ENCODE results near the gene RREB1.

Gene RREB1

GRCh38 chr6:7178280-7178679 is 70.5 kb downstream of the RREB1 start:
- no peak overlapping the region for H3K27ac Mint-ChIP-seq
- H3K27me3 Mint-ChIP-seq (ENCODE audit: low read depth), result no peaks in the 10 kb centered on the region
- DNase-seq (ENCODE audit: low spot score), result no peak
- H3K4me1 Mint-ChIP-seq (ENCODE audit: low read depth), result peaks cover 2% of the 10 kb centered on the region
- no peak overlapping the region for H3K4me3 Mint-ChIP-seq
- peaks cover 35% of the 10 kb centered on the region for H3K36me3 Mint-ChIP-seq (ENCODE audit: low read depth)
- H3K9me3 Mint-ChIP-seq, result no peaks in the 10 kb centered on the region

- no peak for DNase-seq (ENCODE audit: low spot score)
- Mint-ChIP-seq H3K27ac (no peak overlapping the region), H3K4me3 (no peak overlapping the region), H3K9me3 (no peaks in the 10 kb centered on the region), H3K27me3 (ENCODE audit: low read depth) (no peaks in the 10 kb centered on the region), H3K36me3 (ENCODE audit: low read depth) (peaks cover 53% of the 10 kb centered on the region), H3K4me1 (ENCODE audit: low read depth) (no peaks in the 10 kb centered on the region)
Observed at GRCh38 chr6:7180751-7181150, 73.0 kb downstream of the RREB1 start.

GRCh38 chr6:7183707-7184106 is 75.9 kb downstream of the RREB1 start:
- Mint-ChIP-seq H3K9me3 (no peaks in the 10 kb centered on the region), H3K27me3 (ENCODE audit: low read depth) (no peaks in the 10 kb centered on the region), H3K4me3 (no peak overlapping the region), H3K27ac (no peak overlapping the region), H3K36me3 (ENCODE audit: low read depth) (peaks cover 66% of the 10 kb centered on the region), H3K4me1 (ENCODE audit: low read depth) (peaks cover 1% of the 10 kb centered on the region)
- no peak for DNase-seq (ENCODE audit: low spot score)

DNA sequence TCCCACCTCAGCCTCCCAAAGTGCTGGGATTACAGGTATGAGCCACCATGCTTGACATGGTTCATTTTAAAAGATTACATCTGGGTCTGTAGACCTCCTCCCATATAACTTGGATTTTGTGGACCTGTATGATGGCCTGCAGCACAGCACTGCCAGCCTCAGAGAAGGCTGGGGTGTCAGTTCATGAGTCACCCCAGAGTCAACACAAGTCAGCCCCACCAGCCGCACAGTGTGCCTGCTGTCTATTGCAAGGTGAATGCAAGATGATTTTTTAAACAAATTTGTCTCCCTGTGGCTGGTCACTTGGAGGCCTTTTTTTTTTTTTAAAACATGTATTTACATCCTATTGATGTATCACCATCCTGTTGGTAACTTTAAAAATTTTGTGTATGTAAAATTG is 76.7 kb downstream of the RREB1 start:
- Mint-ChIP-seq H3K36me3 (ENCODE audit: low read depth) (peaks cover 72% of the 10 kb centered on the region), H3K27ac (no peak overlapping the region)

DNA sequence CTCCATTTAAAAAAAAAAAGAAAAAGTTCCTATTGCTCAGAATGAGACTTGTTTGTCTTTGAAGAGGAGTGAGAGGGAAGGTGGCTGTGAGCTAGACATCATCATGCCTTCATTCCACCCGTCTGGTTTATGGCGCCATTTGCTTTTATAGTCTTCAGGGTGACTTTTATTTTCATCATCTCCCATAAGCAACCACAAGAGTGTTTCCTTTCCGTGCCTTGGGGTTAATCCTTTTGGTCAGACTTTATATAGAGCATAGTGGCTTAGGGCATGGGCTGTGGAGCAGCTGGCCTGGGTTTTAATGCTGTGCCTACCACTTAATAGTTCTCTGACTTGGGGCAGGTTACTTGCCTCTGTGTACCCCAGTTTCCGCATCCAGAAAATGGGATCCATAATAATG is 77.8 kb downstream of the RREB1 start:
- H3K36me3 Mint-ChIP-seq (ENCODE audit: low read depth), result peaks cover 70% of the 10 kb centered on the region
- no peak overlapping the region for H3K4me3 Mint-ChIP-seq
- H3K27ac Mint-ChIP-seq, result no peak overlapping the region
- H3K27me3 Mint-ChIP-seq (ENCODE audit: low read depth), result no peaks in the 10 kb centered on the region
- no peak for DNase-seq (ENCODE audit: low spot score)
- no peaks in the 10 kb centered on the region for H3K9me3 Mint-ChIP-seq
- peaks cover 1% of the 10 kb centered on the region for H3K4me1 Mint-ChIP-seq (ENCODE audit: low read depth)

More for the DNA sequence above, 76.7 kb downstream of the RREB1 start:
- Mint-ChIP-seq H3K9me3 (no peaks in the 10 kb centered on the region), H3K4me3 (no peak overlapping the region), H3K4me1 (ENCODE audit: low read depth) (peaks cover 1% of the 10 kb centered on the region), H3K27me3 (ENCODE audit: low read depth) (no peaks in the 10 kb centered on the region)
- no peak for DNase-seq (ENCODE audit: low spot score)

- no peak overlapping the region for H3K4me3 Mint-ChIP-seq
- DNase-seq (ENCODE audit: low spot score), result no peak
- peaks cover 69% of the 10 kb centered on the region for H3K36me3 Mint-ChIP-seq (ENCODE audit: low read depth)
- no peaks in the 10 kb centered on the region for H3K9me3 Mint-ChIP-seq
- H3K27ac Mint-ChIP-seq, result no peak overlapping the region
- peaks cover 1% of the 10 kb centered on the region for H3K4me1 Mint-ChIP-seq (ENCODE audit: low read depth)
- H3K27me3 Mint-ChIP-seq (ENCODE audit: low read depth), result no peaks in the 10 kb centered on the region
Observed at GRCh38 chr6:7188492-7188891, 80.7 kb downstream of the RREB1 start.

DNA sequence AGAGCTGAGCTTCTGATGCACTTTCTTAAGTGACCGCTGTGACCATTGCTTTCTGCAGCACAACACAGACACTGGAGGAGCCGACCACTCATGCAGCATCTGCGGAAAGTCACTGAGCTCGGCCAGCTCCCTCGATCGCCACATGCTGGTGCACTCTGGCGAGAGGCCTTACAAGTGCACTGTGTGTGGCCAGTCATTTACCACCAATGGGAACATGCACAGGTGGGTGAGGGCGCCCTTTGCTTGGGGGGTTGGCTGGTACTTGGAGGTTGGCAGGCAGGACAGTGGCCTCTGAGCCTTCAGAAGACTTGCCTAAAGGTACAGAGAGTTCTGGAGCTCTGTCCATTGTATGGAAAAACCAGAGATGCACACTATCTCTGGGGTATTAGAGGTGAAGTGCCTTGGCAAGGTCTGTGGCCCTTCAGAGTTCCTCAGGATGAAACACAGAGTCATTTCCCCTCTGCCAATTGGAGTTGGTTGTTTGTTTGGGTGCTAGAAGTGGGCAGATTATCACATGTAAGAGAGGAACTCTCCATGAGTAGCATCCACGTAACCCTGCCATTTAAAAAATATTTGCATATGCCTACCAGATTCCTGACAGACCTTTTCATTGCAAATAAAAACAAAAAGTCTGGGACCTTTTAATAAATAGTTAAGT is 81.5 kb downstream of the RREB1 start:
- Mint-ChIP-seq H3K36me3 (ENCODE audit: low read depth) (peaks cover 63% of the 10 kb centered on the region), H3K4me1 (ENCODE audit: low read depth) (peaks cover 1% of the 10 kb centered on the region), H3K9me3 (no peaks in the 10 kb centered on the region), H3K4me3 (no peak overlapping the region), H3K27me3 (ENCODE audit: low read depth) (no peaks in the 10 kb centered on the region), H3K27ac (no peak overlapping the region)
- no peak for DNase-seq (ENCODE audit: low spot score)

GRCh38 chr6:7190791-7191190 is 83.0 kb downstream of the RREB1 start:
- H3K4me1 Mint-ChIP-seq (ENCODE audit: low read depth), result peaks cover 7% of the 10 kb centered on the region
- H3K27ac Mint-ChIP-seq, result no peak overlapping the region
- H3K27me3 Mint-ChIP-seq (ENCODE audit: low read depth), result no peaks in the 10 kb centered on the region
- no peaks in the 10 kb centered on the region for H3K9me3 Mint-ChIP-seq
- no peak overlapping the region for H3K4me3 Mint-ChIP-seq
- DNase-seq (ENCODE audit: low spot score), result no peak
- H3K36me3 Mint-ChIP-seq (ENCODE audit: low read depth), result peaks cover 64% of the 10 kb centered on the region

DNA sequence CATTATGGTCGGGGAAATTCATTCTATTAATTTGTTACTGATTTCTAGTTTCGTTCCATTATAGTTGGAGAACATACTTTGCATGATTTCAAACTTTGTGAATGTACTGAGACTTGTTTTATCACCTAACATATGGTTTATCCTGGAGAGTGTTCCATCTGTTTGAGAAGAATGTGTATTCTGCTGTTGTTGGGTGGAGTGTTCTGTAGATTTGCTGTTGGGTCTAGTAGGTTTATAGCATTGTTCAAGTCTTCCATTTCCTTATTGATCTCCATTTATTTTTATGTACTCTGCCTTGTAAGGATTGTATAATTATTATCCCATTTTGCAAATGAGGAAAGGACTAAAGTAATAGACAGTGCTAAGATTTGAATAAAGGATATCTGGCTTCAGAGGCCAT is 85.4 kb downstream of the RREB1 start:
- Mint-ChIP-seq H3K27me3 (ENCODE audit: low read depth) (no peaks in the 10 kb centered on the region), H3K27ac (no peak overlapping the region), H3K4me3 (no peak overlapping the region), H3K4me1 (ENCODE audit: low read depth) (peaks cover 17% of the 10 kb centered on the region), H3K9me3 (no peaks in the 10 kb centered on the region), H3K36me3 (ENCODE audit: low read depth) (peaks cover 61% of the 10 kb centered on the region)
- no peak for DNase-seq (ENCODE audit: low spot score)

GRCh38 chr6:7194657-7195056 is 86.9 kb downstream of the RREB1 start:
- H3K4me3 Mint-ChIP-seq, result no peak overlapping the region
- H3K36me3 Mint-ChIP-seq (ENCODE audit: low read depth), result peaks cover 56% of the 10 kb centered on the region

DNA sequence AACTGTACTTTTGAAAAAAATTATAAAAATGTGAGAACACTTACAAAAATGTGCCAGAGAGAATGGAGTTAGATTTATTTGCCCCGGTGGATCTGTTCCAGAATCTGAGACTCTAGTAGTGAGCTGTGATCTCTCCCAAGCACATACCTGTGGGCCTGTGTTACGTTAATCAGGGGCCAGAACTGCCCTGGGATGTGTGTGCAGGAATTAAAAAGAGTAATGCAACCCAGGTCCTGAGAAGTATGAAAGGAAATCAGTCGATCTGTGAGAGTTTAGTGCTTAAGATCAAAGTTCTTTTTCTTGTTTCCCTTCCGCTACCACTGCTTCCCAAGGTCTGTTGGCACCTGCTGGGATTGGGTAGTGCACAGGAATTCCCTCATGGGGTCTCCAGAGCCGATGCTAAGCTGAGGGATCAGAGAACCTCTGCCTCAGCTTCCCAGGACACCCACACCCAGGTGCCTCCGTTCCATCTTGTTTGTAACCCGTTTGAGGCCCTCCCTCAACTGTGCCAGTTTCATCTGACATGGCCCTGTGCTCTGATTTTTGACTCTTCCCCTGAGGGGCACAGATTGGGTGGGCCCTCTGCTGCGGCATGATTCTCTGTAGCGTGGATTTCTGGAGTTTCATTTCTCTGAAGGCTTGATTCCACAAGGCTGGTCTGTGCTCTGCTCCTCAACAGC is 87.7 kb downstream of the RREB1 start:
- Mint-ChIP-seq H3K27me3 (ENCODE audit: low read depth) (no peaks in the 10 kb centered on the region), H3K4me1 (ENCODE audit: low read depth) (peaks cover 15% of the 10 kb centered on the region), H3K9me3 (no peaks in the 10 kb centered on the region), H3K36me3 (ENCODE audit: low read depth) (peaks cover 53% of the 10 kb centered on the region), H3K4me3 (peak overlapping the region; percentile 45), H3K27ac (peak overlapping the region; percentile 76)
- no peak for DNase-seq (ENCODE audit: low spot score)

More at GRCh38 chr6:7194657-7195056, 86.9 kb downstream of the RREB1 start:
- H3K4me1 Mint-ChIP-seq (ENCODE audit: low read depth), result peaks cover 15% of the 10 kb centered on the region
- DNase-seq (ENCODE audit: low spot score), result no peak
- H3K27me3 Mint-ChIP-seq (ENCODE audit: low read depth), result no peaks in the 10 kb centered on the region
- no peaks in the 10 kb centered on the region for H3K9me3 Mint-ChIP-seq
- H3K27ac Mint-ChIP-seq, result no peak overlapping the region

GRCh38 chr6:7196019-7196402 is 88.2 kb downstream of the RREB1 start:
- Mint-ChIP-seq H3K27ac (peak overlapping the region; percentile 76), H3K27me3 (ENCODE audit: low read depth) (no peaks in the 10 kb centered on the region), H3K9me3 (no peaks in the 10 kb centered on the region), H3K36me3 (ENCODE audit: low read depth) (peaks cover 48% of the 10 kb centered on the region), H3K4me1 (ENCODE audit: low read depth) (peaks cover 15% of the 10 kb centered on the region), H3K4me3 (peak overlapping the region; percentile 45)
- no peak for DNase-seq (ENCODE audit: low spot score)

DNA sequence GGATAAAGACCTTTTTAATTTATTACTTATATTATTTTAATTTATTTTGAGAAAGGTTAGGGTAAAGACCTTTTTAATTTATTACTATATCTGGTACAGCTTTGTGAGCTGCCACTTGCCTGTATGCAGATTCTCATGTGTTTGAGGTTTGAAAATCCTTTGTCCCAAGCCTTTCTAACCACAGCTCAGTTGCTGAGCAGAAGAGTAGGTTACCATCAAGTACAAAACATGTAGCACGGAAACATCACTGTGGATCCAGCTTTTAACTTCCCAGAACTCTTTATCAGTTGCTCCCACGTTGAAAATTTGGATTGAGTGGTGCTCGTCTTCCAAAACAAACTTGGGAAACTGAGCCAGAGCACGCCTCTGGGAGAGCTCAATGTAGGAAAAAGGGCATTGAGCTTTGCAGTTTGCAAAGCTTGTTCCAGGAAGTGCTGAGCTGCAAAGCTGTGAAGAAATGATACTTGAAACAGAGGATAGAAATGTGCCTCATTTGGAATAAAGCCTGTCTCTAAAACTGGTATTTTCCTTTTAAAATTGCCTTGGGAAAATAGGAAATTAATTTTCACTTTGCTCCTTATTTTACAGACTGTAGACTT is 89.0 kb downstream of the RREB1 start:
- H3K27ac Mint-ChIP-seq, result no peak overlapping the region
- H3K4me3 Mint-ChIP-seq, result no peak overlapping the region
- DNase-seq (ENCODE audit: low spot score), result no peak
- H3K36me3 Mint-ChIP-seq (ENCODE audit: low read depth), result peaks cover 46% of the 10 kb centered on the region
- H3K27me3 Mint-ChIP-seq (ENCODE audit: low read depth), result no peaks in the 10 kb centered on the region
- peaks cover 19% of the 10 kb centered on the region for H3K4me1 Mint-ChIP-seq (ENCODE audit: low read depth)
- no peaks in the 10 kb centered on the region for H3K9me3 Mint-ChIP-seq

DNA sequence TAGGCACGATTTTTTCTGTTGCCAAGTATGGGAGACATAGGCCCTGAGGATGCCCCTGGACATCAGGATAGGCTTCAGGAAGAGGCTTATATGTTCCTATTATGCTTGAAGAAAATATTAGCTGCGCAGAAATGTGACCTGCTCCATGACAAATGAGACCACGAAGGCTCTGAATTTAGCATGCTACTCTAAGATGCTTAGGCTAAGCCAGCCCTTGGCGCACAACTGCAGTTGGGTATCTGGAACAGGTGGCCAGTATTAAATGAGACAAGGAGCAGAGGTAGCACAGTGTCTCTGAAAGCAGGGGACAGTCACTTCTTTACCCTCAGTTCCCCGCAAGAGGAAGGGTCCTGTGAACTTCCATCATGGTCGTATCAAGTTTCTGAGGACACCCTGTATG is 90.0 kb downstream of the RREB1 start:
- Mint-ChIP-seq H3K36me3 (ENCODE audit: low read depth) (peaks cover 48% of the 10 kb centered on the region), H3K27me3 (ENCODE audit: low read depth) (no peaks in the 10 kb centered on the region), H3K4me1 (ENCODE audit: low read depth) (peaks cover 24% of the 10 kb centered on the region), H3K9me3 (no peaks in the 10 kb centered on the region), H3K27ac (no peak overlapping the region), H3K4me3 (no peak overlapping the region)
- DNase-seq (ENCODE audit: low spot score), result no peak
